GM21528 (cell line): ENCODE results near the gene NR2E3.

Experiments
- ATAC-seq: cut with Tn5 transposase; IDR thresholded peaks from one replicate; pipeline ENCODE4 v1.9.1; 2021; ENCODE audit warnings: mild to moderate bottlenecking, moderate library complexity; ENCODE audit not compliant: unreplicated experiment, low FRiP score

The NR2E3 gene

DNA sequence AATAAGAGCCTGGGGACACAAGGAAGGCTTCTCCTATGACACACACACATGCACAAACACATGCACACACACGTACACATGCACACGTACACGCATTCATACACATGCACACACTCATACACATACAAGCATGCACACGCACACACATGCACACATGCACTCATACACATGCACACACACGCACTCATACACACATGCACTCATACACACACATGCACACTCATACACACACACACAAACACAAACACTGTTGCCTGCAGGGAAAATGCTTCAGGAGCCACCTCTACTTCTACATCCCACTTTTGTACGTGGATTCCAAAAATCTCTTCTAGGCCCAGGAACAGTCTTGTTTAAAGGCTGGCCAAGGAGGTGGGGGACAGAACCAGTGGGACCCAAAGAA is 20.7 kb upstream of the NR2E3 start:
- no peak for ATAC-seq

DNA sequence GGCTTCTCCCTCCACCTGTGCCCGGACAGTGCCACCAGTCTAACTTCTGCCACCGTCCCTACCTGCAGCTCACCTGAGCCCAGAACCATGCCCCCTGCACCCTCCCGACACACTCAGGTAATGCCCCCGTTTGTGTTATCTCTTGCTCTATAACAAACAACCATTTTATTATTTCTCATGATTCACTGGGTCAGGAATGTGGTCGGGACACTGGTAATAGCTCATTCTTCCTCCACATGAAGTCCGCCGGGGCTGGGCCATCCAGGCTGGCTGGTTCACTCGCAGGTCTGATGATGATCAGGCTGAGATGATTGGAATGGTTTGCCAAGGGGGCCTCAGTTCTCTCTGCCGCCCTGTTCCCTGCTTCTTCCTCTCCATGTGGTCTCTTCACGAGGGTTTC is 20.3 kb upstream of the NR2E3 start:
- no peak for ATAC-seq

GRCh38 chr15:71791975-71792374 is 18.4 kb upstream of the NR2E3 start:
- no peak for ATAC-seq

- no peak for ATAC-seq
These were observed 17.8 kb upstream of the NR2E3 start for GRCh38 chr15:71792521-71792920.

GRCh38 chr15:71798641-71799040 is 11.7 kb upstream of the NR2E3 start:
- ATAC-seq, result no peak

DNA sequence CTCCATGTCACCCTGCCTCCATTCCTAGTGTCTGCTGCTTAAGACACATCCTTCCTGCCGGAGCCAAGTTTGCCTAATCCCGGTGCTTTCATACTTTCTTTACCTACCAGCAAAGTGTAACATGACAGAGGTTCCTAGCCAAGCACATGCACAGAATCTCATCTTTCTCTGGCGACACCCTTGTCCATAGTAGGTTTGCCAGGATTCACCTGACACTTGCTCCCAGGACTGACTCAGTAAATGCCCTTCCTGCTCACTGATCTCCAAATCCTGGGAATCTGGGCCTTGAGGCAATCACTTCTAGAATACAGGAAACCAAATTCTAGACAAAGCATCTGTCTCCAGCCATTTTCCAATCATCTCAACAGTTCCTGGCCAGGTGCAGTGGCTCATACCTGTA is 10.2 kb upstream of the NR2E3 start:
- no peak for ATAC-seq

DNA sequence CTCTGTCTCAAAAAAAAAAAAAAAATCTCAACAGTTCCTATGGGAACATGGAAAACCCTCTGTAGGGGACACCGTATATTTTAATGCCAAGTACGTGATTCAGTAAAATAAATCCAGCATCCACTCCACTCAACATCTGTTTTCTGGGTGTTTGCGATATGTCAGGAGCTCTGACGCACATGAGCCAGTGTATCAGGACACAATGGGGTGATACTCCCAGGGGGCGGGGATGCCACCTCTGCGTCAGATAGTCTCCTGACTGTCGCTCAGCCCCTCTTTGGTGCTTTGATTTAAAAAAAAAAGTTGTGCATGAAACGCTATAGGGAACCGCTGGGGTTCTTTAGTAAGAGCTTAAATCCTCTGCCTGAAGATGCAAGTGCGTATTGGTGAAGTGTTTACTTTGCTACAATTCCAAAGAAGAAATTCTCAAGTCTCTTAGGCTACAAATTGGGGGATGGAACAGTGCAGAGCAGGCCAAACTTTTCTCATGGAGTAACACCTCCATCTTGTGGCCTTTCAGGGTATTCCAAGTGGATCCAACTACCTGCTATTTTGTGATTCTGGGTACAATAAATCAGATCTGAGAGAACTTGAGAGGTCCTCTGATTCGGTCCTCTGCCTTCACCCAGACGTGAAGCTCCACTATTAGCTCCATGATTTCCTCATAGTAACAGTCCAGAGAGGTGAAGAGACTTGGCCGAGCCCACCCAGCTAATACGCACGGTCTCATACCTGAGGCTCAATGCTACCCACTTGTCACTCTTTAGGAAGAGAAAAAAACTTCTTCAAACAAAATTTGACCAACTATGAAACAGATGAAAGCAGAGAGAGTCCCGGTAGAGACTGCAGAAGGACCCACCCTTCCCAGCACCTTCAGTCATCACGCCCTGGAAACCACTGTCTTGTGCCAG is 9.3 kb upstream of the NR2E3 start:
- ATAC-seq, result no peak

- no peak for ATAC-seq
These were observed 8.3 kb upstream of the NR2E3 start for GRCh38 chr15:71801935-71802655.

DNA sequence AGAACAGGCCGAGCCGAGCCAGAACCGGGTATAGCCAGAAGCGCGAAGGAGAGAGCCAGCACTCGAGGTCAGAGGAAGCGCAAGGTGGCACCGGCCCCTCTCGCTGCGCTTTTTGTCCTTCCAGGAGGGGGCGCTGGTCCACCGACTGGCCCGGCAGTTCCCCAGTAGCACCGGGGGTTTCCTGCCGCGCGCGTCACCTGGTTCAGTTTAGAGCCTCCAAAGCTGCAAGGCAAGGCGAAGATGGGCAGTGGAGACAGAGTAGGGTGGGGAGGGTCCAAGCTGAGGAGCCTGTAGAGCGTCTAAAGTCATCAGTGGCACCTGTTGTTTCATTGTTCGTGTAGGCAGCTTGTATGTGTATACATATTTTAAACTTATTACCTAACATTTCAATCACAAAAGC is 7.6 kb upstream of the NR2E3 start:
- no peak for ATAC-seq

GRCh38 chr15:71804226-71804625 is 6.1 kb upstream of the NR2E3 start:
- no peak for ATAC-seq

DNA sequence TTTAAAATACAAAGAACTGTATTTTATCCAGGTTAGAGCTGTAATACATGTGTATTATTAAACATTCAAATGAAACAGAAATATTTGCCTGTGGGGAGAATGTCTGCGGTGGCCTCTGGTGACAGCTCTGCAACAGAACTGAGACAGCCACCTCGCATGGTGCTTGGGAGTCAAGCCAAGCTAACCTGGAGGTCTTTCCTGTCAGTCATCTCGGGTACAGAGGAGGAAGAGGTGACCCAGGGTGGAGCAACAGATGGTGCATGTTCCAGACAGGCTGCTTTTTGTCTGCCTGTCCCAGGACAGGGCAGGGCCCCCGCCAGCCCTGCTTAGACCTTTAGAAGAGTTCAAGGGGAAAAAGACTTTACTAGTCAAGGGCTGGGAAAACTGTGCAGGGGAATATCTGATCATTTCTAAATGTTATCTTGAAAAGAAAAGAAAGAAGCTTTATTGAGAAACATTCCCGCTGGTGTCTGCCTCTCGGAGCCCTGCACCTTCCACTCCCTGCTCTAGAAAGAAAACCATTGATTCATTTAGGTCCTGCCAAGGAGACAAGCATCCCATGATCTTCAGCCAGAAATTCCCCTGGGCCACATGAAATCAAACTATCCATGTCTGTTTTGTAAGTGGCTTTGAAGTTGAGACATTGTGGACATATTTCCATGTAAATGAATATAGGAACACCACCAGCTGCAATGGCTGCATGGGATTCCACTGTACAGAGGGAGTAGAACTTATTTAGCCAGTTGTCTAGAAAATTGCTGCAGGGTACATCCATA is 5.5 kb upstream of the NR2E3 start:
- no peak for ATAC-seq

DNA sequence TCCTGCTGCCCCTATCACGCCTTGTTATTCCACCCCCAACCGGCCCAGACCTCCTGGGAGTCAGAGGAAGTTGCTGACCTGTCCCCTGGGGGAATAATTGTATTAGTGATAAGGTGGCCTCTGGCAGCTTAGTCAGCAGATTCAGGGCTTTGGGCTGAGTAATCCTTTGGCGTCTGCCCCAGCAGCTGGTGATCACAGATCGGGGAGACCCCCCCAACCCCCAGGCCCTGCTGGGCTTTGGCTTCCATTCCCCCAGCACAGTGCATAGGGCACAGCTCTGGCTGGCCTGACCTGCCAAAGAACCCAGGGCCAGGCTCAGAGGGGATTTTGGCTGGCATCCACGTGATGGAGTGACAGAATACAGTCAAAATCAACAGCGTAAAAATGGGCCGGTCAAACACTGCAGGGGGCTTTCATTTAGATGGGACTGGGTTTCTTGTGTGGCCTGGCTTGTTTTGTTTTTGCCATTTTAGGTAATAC is 3.9 kb upstream of the NR2E3 start:
- ATAC-seq, result no peak

- ATAC-seq, result no peak
These were observed 3.2 kb upstream of the NR2E3 start for GRCh38 chr15:71807125-71807629.

- ATAC-seq, result no peak
These were observed 2.7 kb upstream of the NR2E3 start for GRCh38 chr15:71807691-71808091.

DNA sequence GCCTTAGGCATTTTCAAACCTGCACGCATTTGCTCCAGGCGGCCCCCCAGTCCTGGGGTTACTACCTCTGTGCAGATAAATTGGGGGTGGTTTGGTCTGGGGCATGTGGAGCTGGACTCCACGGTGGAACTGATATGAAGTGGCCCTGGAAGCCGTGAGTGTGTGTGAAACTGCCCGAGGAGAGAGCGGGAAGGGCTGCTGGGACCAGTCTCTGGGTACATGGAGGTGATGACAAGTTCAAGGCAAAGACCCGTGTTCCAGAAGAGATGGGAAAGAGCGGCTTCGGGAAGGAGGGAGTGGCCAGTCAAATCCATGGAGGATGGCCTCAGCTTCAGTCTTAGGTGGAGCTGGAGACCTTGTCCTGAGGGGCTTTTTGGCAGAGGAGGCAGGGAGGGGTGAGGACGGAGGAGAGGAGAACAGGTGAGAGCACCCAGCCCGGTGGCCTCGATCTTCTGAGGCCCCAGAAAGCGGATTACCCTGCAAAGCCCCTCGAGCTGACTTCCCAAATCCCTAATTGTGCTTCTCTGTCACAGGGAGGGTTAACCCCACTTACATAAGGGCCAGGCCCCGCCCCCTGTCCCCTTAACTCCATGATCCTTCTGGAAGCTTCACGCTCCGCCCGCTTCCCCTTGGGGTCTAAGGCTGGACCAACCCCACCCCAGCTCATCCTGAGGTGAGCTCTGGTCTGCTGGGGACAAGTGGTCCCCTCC is 1.9 kb upstream of the NR2E3 start:
- no peak for ATAC-seq

GRCh38 chr15:71809346-71809745 is 1.0 kb upstream of the NR2E3 start:
- no peak for ATAC-seq

DNA sequence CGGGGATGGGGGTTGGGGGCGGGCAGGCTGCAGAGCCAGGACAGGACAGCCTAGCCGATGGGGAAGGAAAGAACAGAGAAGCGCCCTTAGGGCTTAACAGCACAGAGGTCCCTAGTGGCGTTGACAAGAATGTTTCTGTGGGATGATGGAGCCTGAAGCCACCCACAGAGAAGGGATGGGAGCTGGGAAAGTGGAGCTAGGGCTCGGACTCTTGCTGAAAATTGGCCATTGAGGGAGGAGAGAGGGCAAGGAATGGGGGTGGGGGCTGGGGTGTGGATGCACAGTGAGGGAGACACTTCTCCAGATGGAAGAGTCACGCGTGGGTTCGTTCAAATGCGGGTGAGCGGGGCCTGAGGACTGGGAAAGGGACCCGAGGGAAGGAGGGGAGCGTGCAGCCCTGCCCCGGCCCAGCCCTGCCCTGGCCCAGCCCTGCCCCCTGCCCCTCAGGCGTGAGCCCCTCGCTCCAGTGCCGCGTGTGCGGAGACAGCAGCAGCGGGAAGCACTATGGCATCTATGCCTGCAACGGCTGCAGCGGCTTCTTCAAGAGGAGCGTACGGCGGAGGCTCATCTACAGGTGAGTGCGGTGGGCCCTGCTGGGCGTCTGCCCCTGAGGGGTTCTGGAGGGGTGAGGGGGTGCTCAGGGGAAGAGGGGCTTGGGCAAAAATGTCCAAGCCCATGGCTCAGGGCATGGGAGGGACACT is 832 bp downstream of the NR2E3 start:
- ATAC-seq, result no peak

GRCh38 chr15:71811752-71812735 is 1.7 kb downstream of the NR2E3 start:
- no peak for ATAC-seq
